Natural killer cell treated with Interleukin-12 subunit alpha and Interleukin-12 subunit beta and Interleukin-15 and Interleukin-18, amount 100 ng/mL, for 72 hours (primary cell): ENCODE results near the gene ZNF587. TPM values are rescaled to one million over a fixed set of nuclear protein-coding genes. Genes with fewer than 3 reads are reported as not detected.
"Not testable (repeated sequence)": the region's sequence is repeated elsewhere in the genome, so short reads cannot be mapped to it uniquely, and the experiment has no call there.

ENCODE experiments used
- ATAC-seq, 2 donors: fragments of 150-1000 bp; cut with Tn5 transposase in 1 of 2; sonication (Bioruptor Pico), chemical (Tn5 transposase) in 1 of 2; 2 replicates each; pipeline ENCODE4 v1.10.0; 2021
- DNase-seq: peaks from one replicate; pipeline ENCODE4 v3.0.0; 2022; ENCODE audit warnings: low spot score
- H3K27ac Mint-ChIP-seq, 2 donors: 1 replicate in 1 of 2; 2 replicates in 1 of 2; pipeline ENCODE4 v1.8.0; 2022; ENCODE audit warnings: mixed read lengths in 2 of 2, mild to moderate bottlenecking in 1 of 2, moderate library complexity in 1 of 2
- H3K27me3 Mint-ChIP-seq, 2 donors: 1 replicate in 1 of 2; 2 replicates in 1 of 2; pipeline ENCODE4 v1.8.0; 2022; ENCODE audit warnings: mixed read lengths in 2 of 2
- H3K36me3 Mint-ChIP-seq: one replicate; pipeline ENCODE4 v1.8.0; 2022; ENCODE audit warnings: mixed read lengths
- H3K4me1 Mint-ChIP-seq, 2 donors: 1 replicate in 1 of 2; 2 replicates in 1 of 2; pipeline ENCODE4 v1.8.0; 2022; ENCODE audit warnings: low read depth in 2 of 2, mixed read lengths in 2 of 2, mild to moderate bottlenecking in 1 of 2
- H3K4me3 Mint-ChIP-seq: one replicate; pipeline ENCODE4 v1.8.0; 2022; ENCODE audit warnings: mixed read lengths
- H3K9me3 Mint-ChIP-seq: 2 replicates; pipeline ENCODE4 v1.8.0; 2022; ENCODE audit warnings: mixed read lengths
- total RNA-seq, 2 donors: library from RNA; stranded (reverse); gene quantifications; one replicate each; pipeline ENCODE4 v1.2.3, GENCODE V29; 2022

ZNF587 gene
- 10 to 100 TPM; 34.5 to 72.5 TPM for total RNA-seq

DNA sequence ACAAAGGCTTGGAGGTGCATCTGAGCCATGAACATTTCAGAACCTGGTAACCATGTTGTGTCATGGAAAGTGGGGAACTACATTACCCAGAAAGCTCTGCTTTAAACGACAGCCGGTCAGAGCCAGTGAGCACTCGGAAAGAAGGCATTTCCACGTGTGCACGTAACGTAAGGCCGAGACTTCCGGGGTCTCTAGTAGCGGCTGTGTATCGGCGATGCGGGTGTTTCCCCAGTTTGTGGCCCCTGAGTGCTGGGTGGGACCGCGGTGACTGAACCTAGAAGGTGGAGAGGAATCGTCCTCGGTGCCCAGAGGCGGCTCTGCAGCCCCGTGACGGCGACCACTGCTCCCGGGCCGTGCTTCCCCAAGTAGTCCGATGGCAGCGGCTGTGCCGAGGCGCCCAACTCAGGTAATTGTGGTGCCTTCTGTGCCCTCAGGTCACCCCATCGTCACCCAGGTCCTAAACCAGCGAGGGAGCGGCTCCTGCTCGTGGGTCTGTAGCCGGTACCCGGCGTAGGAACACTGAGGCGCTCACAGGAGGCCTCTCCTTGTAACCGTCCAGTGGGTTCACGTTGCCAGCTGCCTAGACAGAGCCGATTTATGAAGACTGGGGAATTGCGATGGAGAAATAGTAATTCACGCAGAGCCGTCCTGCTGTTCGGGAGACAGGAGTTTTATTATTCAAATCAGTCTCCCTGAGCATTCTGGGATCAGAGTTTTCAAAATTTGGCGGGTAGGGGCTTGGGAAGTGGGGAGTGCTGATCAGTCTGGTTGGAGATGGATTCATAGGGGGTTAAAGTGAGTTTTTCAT, at the start of gene ZNF587:
Gene ZNF587, plus strand, starts transcription at position 194 of the 808 bp plus-strand sequence. Its CDS starts 180 bp downstream, at position 374.
- not testable (repeated sequence) for H3K9me3 Mint-ChIP-seq, H3K27me3 Mint-ChIP-seq
- DNase-seq (peak; percentile 87), ATAC-seq (peak; percentile 99 to 100)
- Mint-ChIP-seq H3K36me3 (peaks cover 23% of the 10 kb centered on the region), H3K4me3 (peak within 1 kb of the TSS; percentile 97), H3K4me1 (peaks cover 23 to 24% of the 10 kb centered on the region in 2 donors), H3K27ac (peak within 1 kb of the TSS; percentile 90 to 96)

DNA sequence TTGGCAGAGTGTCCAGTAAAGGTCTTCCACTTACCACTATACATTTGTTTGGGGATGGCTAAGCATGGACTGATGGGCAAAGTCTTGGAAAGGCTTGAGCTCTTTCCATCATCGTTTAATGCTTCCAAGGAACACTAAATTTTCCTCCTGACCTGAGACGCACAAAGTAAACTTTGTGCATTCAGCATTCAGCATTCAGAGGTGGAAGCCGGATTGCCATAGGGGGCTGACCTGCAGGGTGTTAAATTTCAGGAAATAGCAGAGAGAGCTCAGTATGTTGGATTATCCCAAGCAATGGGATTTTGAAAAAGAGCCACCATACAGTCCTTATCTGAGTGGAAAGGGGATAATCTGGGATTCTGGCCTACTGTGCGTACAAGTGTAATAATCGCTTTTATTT, 49.0 kb upstream of the ZNF587 start:
- peaks cover 7% of the 10 kb centered on the region for H3K36me3 Mint-ChIP-seq
- ATAC-seq (no peak), DNase-seq (no peak)
- H3K9me3 Mint-ChIP-seq, result no peaks in the 10 kb centered on the region
- H3K27ac Mint-ChIP-seq, result no peak overlapping the region
- H3K4me3 Mint-ChIP-seq, result no peak overlapping the region
- peaks cover 14 to 15% of the 10 kb centered on the region in 2 donors for H3K4me1 Mint-ChIP-seq
- no peaks in the 10 kb centered on the region for H3K27me3 Mint-ChIP-seq

DNA sequence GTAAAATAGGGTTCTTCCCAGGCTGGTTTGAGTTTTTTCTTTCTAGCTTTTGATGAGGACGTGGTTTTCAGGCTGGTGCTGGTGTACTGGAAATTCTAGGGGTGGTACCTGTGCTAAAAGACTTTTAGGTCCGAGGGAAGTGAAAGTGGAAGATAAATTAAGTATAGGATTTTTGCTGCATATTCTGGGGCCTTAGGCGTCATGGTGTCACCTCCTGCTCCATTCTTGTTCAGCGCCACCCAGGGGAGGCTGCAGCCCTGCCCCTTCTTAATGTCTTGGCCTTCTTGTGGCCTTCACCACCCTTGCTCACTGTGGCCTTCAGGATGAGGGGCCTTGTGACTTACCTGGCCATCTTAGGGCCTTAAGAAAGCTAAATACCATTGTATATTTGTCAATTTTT, 47.4 kb upstream of the ZNF587 start:
- ATAC-seq, result no peak
- peaks cover 15 to 17% of the 10 kb centered on the region in 2 donors for H3K4me1 Mint-ChIP-seq
- H3K27ac Mint-ChIP-seq, result peak overlapping the region in 1 of 2 donors; percentile 8

DNA sequence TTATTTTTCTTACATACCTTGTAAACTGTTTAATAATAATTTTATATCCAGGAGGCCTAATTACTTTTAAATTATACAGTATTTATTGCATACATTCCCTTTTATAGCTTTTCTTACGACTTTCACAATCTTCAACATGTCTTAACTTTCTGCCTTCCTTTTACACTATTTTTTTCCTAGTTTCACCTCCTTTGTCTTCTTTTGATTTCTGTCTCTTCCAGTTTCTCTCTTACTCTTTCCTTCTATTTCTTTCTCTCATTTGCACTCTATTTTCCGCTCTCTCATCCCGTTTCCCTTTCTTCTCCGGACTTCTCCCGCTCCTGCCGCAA, 46.4 kb upstream of the ZNF587 start:
- Mint-ChIP-seq H3K4me1 (peaks cover 15 to 17% of the 10 kb centered on the region in 2 donors), H3K36me3 (peaks cover 17% of the 10 kb centered on the region), H3K4me3 (peak overlapping the region; percentile 77), H3K9me3 (no peaks in the 10 kb centered on the region), H3K27me3 (no peaks in the 10 kb centered on the region), H3K27ac (peak overlapping the region; percentile 4 to 73)
- DNase-seq, result no peak
- ATAC-seq, result no peak

More for the DNA sequence above, 47.4 kb upstream of the ZNF587 start:
- H3K4me3 Mint-ChIP-seq, result no peak overlapping the region
- no peaks in the 10 kb centered on the region for H3K9me3 Mint-ChIP-seq
- DNase-seq, result no peak
- H3K27me3 Mint-ChIP-seq, result no peaks in the 10 kb centered on the region
- H3K36me3 Mint-ChIP-seq, result peaks cover 11% of the 10 kb centered on the region

DNA sequence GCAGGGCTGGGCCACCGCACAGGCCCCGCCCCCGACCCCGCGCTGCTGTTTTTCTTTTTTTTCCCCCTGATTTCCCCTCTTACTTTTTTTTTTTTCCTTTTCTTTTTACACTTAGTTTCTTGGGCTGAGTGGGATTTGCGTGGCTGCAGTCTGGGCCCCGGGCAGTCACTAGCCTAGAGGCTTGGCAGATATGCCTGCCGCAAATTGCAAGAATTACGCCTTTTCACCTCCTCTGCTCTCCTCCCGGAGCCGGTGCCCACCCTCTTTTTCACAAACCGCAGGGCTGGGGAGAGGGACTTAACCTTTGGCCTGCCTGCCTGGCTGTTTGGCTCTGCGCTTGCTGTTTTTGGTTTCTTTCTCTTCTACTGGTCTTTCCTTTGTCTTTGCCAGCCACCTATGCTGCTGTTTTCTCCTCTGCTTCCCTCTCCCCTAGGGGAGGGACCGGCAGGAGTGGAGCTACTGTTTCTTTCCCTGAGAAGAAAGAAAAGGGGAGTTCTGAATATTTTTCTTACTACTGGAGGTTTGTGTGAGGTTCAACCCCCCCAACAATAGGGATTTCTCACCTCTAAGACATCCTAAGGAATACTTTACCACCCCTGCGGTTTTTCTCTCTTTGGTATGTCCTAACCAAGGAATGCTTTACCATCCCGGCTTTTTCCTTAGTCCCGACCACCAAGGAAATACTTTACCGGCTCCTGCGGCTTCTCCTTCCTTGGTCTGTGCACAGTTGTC, 45.9 kb upstream of the ZNF587 start:
- ATAC-seq (no peak), DNase-seq (no peak)

DNA sequence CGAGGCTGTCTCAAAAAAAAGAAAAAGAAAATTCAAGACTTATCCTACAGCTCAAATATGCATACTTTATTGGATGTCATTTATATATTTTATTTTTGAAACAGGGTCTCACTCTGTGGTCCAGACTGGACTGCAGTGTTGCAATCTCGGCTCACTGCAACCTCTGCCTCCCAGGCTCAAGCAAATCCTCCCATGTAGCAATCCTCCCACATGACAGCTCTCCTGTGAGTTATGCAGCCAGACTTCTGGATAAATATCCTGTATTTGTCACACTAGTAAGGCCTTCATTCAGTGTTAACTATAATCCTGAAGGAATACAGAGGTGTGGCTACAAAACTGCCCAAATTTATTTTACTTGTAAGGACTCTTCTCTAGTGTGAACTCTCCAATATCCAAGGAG, 42.1 kb upstream of the ZNF587 start:
- no peak overlapping the region for H3K27ac Mint-ChIP-seq
- ATAC-seq (no peak), DNase-seq (no peak)
- no peaks in the 10 kb centered on the region for H3K27me3 Mint-ChIP-seq
- peaks cover 20% of the 10 kb centered on the region for H3K36me3 Mint-ChIP-seq
- H3K4me1 Mint-ChIP-seq, result peaks cover 18 to 32% of the 10 kb centered on the region in 2 donors
- no peak overlapping the region for H3K4me3 Mint-ChIP-seq
- H3K9me3 Mint-ChIP-seq, result no peaks in the 10 kb centered on the region

More for the DNA sequence above, 45.9 kb upstream of the ZNF587 start:
- Mint-ChIP-seq H3K4me3 (peak overlapping the region; percentile 77), H3K27me3 (no peaks in the 10 kb centered on the region), H3K4me1 (peaks cover 15 to 17% of the 10 kb centered on the region in 2 donors), H3K9me3 (no peaks in the 10 kb centered on the region), H3K27ac (peak overlapping the region; percentile 4 to 73), H3K36me3 (peaks cover 17% of the 10 kb centered on the region)

DNA sequence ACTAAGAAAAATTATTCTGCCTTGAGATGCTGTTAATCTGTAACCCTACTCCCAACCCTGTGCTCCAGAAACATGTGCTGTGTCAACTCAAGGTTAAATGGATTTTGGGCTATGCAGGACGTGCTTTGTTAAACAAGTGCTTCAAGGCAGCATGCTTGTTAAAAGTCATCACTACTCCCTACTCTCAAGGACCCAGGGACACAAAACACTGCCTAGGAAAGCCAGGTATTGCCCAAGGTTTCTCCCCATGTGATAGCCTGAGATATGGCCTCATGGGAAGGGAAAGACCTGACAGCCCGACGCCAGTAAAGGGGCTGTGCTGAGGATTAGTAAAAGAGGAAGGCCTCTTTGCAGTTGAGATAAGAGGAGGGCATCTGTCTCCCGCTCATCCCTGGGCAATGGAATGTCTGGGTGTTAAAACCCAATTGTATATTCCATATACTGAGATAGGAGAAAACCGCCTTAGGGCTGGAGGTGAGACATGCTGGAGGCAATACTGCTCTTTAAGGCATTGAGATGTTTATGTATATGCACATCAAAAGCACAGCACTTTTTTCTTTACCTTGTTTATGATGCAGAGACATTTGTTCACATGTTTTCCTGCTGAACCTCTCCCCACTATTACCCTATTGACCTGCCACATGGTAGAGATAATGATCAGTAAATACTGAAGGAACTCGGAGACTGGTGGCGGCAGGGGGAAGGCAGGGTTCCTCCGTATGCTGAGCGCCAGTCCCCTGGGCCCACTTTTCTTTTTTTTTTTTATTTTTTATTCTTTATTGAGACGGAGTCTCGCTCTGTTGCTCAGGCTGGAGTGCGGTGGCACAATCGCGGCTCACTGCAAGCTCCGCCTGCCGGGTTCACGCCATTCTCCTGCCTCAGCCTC, 39.0 kb upstream of the ZNF587 start:
- not testable (repeated sequence) for H3K4me3 Mint-ChIP-seq, H3K27me3 Mint-ChIP-seq, ATAC-seq, H3K27ac Mint-ChIP-seq, DNase-seq, H3K9me3 Mint-ChIP-seq
- Mint-ChIP-seq H3K4me1 (peaks cover 29 to 39% of the 10 kb centered on the region in 2 donors), H3K36me3 (peaks cover 20% of the 10 kb centered on the region)

DNA sequence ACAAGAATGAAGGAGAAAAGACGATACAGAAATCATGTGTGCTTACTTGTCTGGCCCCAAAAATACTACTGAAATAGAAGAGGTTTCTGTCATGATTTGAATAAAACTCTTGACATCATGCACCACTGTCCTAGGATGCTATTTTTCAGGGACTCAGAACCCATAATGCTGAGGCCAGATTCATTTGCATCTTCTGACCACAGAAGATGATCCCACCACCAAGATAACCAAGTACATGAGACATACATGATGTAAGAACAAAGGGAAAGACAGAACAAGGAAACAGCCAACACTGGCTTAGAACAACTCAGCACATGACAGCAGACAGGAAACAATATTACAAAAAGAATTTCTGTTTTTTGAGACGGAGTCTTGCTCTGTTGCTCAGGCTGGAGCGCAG, 37.4 kb upstream of the ZNF587 start:
- Mint-ChIP-seq H3K4me3 (peak overlapping the region; percentile 11), H3K4me1 (peaks cover 29 to 39% of the 10 kb centered on the region in 2 donors), H3K27ac (peak overlapping the region in 1 of 2 donors; percentile 11), H3K9me3 (no peaks in the 10 kb centered on the region), H3K27me3 (no peaks in the 10 kb centered on the region), H3K36me3 (peaks cover 15% of the 10 kb centered on the region)
- no peak for DNase-seq
- ATAC-seq, result no peak

DNA sequence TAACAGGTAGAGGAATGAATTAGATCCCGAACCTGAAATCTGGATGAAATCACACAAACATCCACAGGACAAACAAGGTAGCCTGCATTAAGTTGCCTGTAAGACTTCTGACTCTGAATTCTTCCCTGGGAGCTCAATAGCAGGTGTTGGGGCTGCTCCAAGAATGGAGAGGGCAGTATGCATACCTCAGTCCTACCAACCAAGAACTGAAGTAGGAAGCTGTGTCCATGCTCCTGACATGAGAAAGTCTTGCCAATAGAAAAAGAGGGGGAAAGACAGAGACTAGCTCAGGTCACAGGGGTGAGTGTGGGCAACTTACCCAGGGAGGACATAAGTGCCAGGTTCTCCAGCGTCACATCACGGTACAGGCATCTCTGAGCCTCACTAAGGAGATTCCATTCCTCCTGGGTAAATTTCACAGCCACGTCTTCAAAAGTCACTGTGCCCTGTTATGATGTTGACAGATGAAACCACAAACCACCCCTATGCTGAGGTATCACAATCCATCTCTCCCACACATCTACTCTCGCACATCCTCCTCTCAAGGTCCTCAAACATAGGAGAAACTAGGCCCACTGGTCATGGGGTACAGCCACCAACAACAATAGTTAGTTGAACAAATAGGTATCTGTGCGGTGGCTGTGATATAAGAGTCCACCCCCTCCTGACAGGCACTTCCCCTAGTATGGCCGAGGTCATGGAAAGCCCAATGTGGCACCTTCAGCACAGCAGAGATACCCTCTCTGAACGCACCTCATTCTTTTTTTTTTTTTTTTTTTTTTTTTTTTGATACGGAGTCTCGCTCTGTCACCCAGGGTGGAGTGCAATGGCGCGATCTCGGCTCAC, 36.5 kb upstream of the ZNF587 start:
- H3K9me3 Mint-ChIP-seq, DNase-seq, H3K27me3 Mint-ChIP-seq, H3K36me3 Mint-ChIP-seq, ATAC-seq: not testable (repeated sequence)
- Mint-ChIP-seq H3K4me1 (peaks cover 29 to 39% of the 10 kb centered on the region in 2 donors), H3K27ac (peak overlapping the region; percentile 11 to 59), H3K4me3 (peak overlapping the region; percentile 26)

DNA sequence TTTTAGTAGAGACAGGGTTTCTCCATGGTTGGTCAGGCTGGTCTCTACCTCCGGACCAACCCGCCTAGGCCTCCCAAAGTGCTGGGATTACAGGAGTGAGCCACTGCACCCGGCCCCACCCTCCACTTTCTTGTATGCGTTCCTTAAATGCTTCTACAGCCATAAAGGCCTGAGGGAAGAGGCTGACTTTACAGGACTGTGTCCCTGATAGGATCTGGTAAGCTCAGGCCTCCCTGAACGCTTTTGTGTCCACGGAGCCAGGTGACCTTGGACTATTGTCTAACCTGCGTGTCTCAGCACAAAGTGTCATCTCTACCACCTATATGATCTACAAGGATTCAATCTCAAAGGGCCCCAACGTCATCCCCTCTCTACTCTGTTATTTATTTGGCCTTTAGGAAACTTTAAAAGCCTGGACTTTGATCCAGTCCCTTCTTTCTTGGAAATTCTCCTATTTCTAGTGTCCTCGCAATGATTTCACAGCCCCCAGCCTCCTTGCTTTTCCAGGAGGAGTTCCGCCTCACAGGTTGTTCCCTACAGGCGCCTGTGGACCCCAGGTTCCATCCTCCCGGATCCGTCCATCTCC, 35.6 kb upstream of the ZNF587 start:
- peaks cover 29 to 42% of the 10 kb centered on the region in 2 donors for H3K4me1 Mint-ChIP-seq
- ATAC-seq (no peak), DNase-seq (no peak)
- H3K9me3 Mint-ChIP-seq, result no peaks in the 10 kb centered on the region
- H3K36me3 Mint-ChIP-seq, result peaks cover 8% of the 10 kb centered on the region
- peak overlapping the region; percentile 85 to 95 for H3K27ac Mint-ChIP-seq
- peak overlapping the region; percentile 97 for H3K4me3 Mint-ChIP-seq
- no peaks in the 10 kb centered on the region for H3K27me3 Mint-ChIP-seq

DNA sequence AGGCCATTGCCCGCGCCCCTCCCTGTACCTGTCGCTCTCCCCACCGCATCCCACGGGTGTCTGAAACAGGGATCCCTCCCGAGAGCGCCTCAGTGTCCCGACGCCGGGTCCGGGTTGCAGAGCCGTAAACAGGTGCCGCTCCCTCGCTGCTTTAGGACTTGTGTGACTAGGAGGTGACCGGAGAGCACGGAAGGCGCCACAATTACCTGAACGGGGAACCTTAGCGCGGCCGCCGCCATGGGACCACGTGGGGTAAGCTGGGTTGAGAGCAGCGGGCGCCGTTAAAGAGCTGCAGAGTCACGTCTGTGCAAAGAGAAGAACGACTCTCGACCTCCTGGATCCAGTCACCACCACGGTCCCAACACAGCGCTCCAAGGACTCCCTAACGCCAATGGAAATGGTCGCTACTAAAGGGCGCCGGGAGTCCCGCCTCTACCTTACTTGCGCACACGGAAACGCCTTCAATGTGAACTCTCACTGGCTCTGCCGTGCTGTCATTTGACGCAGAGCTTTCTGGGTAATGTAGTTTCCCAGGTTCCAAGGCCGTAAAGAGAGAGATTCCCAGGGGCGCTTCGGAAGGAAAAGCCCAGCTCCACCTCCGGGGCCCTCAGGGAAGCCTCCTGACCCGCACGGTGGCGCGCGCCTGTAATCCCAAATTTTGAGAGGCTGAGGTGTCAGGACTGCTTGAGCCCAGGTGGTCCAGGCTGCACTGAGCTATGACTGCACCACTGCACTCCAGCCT, 35.0 kb upstream of the ZNF587 start, which contains the start of gene ZNF552:
Gene ZNF552, minus strand, starts transcription at position 409 of the 742 bp plus-strand sequence. Its CDS starts 170 bp downstream, at position 239.
- no peaks in the 10 kb centered on the region for H3K9me3 Mint-ChIP-seq
- DNase-seq (peak; percentile 79), ATAC-seq (peak; percentile 88 to 91)
- H3K27ac Mint-ChIP-seq, result peak within 1 kb of the TSS; percentile 85 to 95
- H3K36me3 Mint-ChIP-seq, result peaks cover 4% of the 10 kb centered on the region
- peaks cover 33 to 46% of the 10 kb centered on the region in 2 donors for H3K4me1 Mint-ChIP-seq
- peak within 1 kb of the TSS; percentile 97 for H3K4me3 Mint-ChIP-seq
- no peaks in the 10 kb centered on the region for H3K27me3 Mint-ChIP-seq
